GM23338 (cell line): ENCODE measurements around the gene NSG1. TPM values are rescaled to one million over a fixed set of nuclear protein-coding genes. Genes with fewer than 3 reads are reported as not detected.

Experiments used
- ATAC-seq: fragments of 200-7000 bp; cut with Tn5 transposase; 3 replicates; pipeline ENCODE4 v1.9.1; 2020
- DNase-seq: peaks from one replicate; pipeline ENCODE4 v3.0.0-alpha.2; 2015; ENCODE audit warnings: low spot score
- H2AFZ ChIP-seq: fragments of 200-600 bp; sonication (generic); 2 replicates; pipeline ENCODE4 v1.8.0; 2016; ENCODE audit warnings: antibody characterized with exemption, mild to moderate bottlenecking, moderate library complexity
- H3F3A ChIP-seq: fragments of 200-600 bp; sonication (generic); replicated peaks from 2 replicates; pipeline ENCODE4 v1.8.0; 2017; ENCODE audit warnings: antibody characterized with exemption, mixed run types, low read depth
- H3K27ac ChIP-seq: fragments of 200-600 bp; sonication (generic); 2 replicates; pipeline ENCODE4 v1.6.1; 2016; ENCODE audit warnings: low read depth
- H3K27me3 ChIP-seq: fragments of 200-600 bp; sonication (generic); 2 replicates; pipeline ENCODE4 v1.8.0; 2016; ENCODE audit warnings: mild to moderate bottlenecking, mixed run types, moderate library complexity; ENCODE audit not compliant: insufficient read depth
- H3K36me3 ChIP-seq: fragments of 200-600 bp; sonication (generic); 2 replicates; pipeline ENCODE4 v1.8.0; 2016; ENCODE audit warnings: mild to moderate bottlenecking; ENCODE audit not compliant: insufficient read depth
- H3K4me1 ChIP-seq: fragments of 200-600 bp; sonication (generic); 2 replicates; pipeline ENCODE4 v1.8.0; 2016; ENCODE audit warnings: mild to moderate bottlenecking, moderate library complexity; ENCODE audit not compliant: insufficient read depth
- H3K4me2 ChIP-seq: fragments of 200-600 bp; sonication (generic); 2 replicates; pipeline ENCODE4 v1.7.1; 2017; ENCODE audit warnings: mixed run types
- H3K4me3 ChIP-seq: fragments of 200-600 bp; sonication (generic); 2 replicates; pipeline ENCODE4 v1.6.1; 2016; ENCODE audit warnings: mixed run types
- H3K79me2 ChIP-seq: fragments of 200-600 bp; sonication (generic); replicated peaks from 2 replicates; pipeline ENCODE4 v1.8.0; 2017; ENCODE audit warnings: mild to moderate bottlenecking; ENCODE audit not compliant: insufficient read depth
- H3K9me2 ChIP-seq: fragments of 200-600 bp; sonication (generic); 2 replicates; pipeline ENCODE4 v1.8.0; 2017; ENCODE audit not compliant: insufficient read depth
- H4K20me1 ChIP-seq: fragments of 200-600 bp; sonication (generic); replicated peaks from 2 replicates; pipeline ENCODE4 v1.8.0; 2017; ENCODE audit warnings: mild to moderate bottlenecking; ENCODE audit not compliant: insufficient read depth
- H3K27ac Mint-ChIP-seq: 2 replicates; pipeline ENCODE4 v1.8.0; 2020; ENCODE audit warnings: inconsistent platforms, mild to moderate bottlenecking, moderate library complexity, mixed read lengths
- H3K27me3 Mint-ChIP-seq: 3 replicates; pipeline ENCODE4 v1.8.0; 2022; ENCODE audit warnings: low read depth, mild to moderate bottlenecking, moderate library complexity, mixed read lengths, inconsistent platforms; ENCODE audit not compliant: insufficient read depth, poor library complexity
- H3K36me3 Mint-ChIP-seq: 3 replicates; pipeline ENCODE4 v1.8.0; 2021; ENCODE audit warnings: low read depth, mild to moderate bottlenecking, inconsistent platforms, moderate library complexity, mixed read lengths
- H3K4me1 Mint-ChIP-seq: 3 replicates; pipeline ENCODE4 v1.8.0; 2020; ENCODE audit warnings: mild to moderate bottlenecking, inconsistent platforms, mixed read lengths
- H3K4me3 Mint-ChIP-seq: 3 replicates; pipeline ENCODE4 v1.8.0; 2021; ENCODE audit warnings: moderate library complexity, mild to moderate bottlenecking, inconsistent platforms, mixed read lengths
- H3K9me3 Mint-ChIP-seq: 3 replicates; pipeline ENCODE4 v1.8.0; 2020; ENCODE audit warnings: moderate library complexity, mild to moderate bottlenecking, inconsistent platforms, mixed read lengths
- CREB1 ChIP-seq: fragments of 250-450 bp; sonication (Bioruptor Pico); IDR thresholded peaks from 2 replicates; pipeline ENCODE4 v1.5.0; 2020; ENCODE audit warnings: low read depth, mild to moderate bottlenecking, moderate library complexity
- EZH2 ChIP-seq: fragments of 200-600 bp; sonication (generic); IDR thresholded peaks from one replicate; pipeline ENCODE4 v1.8.0; 2017; ENCODE audit warnings: antibody characterized with exemption, mild to moderate bottlenecking, low read depth; ENCODE audit not compliant: unreplicated experiment
- EZH2phosphoT487 ChIP-seq: fragments of 200-600 bp; sonication (generic); IDR thresholded peaks from one replicate; pipeline ENCODE4 v1.8.1; 2018; ENCODE audit warnings: antibody characterized with exemption; ENCODE audit not compliant: unreplicated experiment
- JUNB ChIP-seq: IDR thresholded peaks from one replicate; pipeline ENCODE4 v1.6.1; 2016; ENCODE audit warnings: antibody characterized with exemption; ENCODE audit not compliant: unreplicated experiment
- NANOG ChIP-seq: IDR thresholded peaks from 2 replicates; pipeline ENCODE4 v1.6.1; 2016; ENCODE audit warnings: antibody characterized with exemption, borderline replicate concordance
- POLR2AphosphoS5 ChIP-seq: IDR thresholded peaks from 2 replicates; pipeline ENCODE4 v1.6.1; 2016; ENCODE audit warnings: antibody characterized with exemption, low read depth
- STAT1 ChIP-seq: IDR thresholded peaks from one replicate; pipeline ENCODE4 v1.6.1; 2016; ENCODE audit warnings: antibody characterized with exemption; ENCODE audit not compliant: unreplicated experiment
- ZNF114 ChIP-seq: fragments of 250-450 bp; sonication (Bioruptor Pico); IDR thresholded peaks from 2 replicates; pipeline ENCODE4 v1.5.0; 2020; ENCODE audit warnings: mild to moderate bottlenecking, moderate library complexity
- ZNF331 ChIP-seq: fragments of 250-450 bp; sonication (Bioruptor Pico); IDR thresholded peaks from 2 replicates; pipeline ENCODE4 v1.5.0; 2020; ENCODE audit warnings: low read depth, mild to moderate bottlenecking, moderate library complexity
- polyA plus RNA-seq: library from polyadenylated mRNA; unstranded; fragments of >200 nt; fragmentation: Nextera tagmentation; extraction: Ambion mirVana; gene quantifications from 2 replicates; pipeline ENCODE4 v1.2.1, GENCODE V29; 2016
- total RNA-seq: library from RNA; depleted of rRNA; stranded (reverse); fragments of >200 nt; shearing (Covaris generic); gene quantifications from 2 replicates; pipeline ENCODE4 v1.2.3, GENCODE V29; 2014
- TF ChIP-seq, protein P1 (sequence below): IDR thresholded peaks from one replicate; pipeline ENCODE4 v1.6.1; 2018; ENCODE audit warnings: antibody characterized with exemption; ENCODE audit not compliant: unreplicated experiment
- TF ChIP-seq, protein P2 (sequence below): IDR thresholded peaks from 2 replicates; pipeline ENCODE4 v1.6.1; 2016; ENCODE audit warnings: antibody characterized with exemption

The NSG1 gene
- total and polyA plus RNA-seq, 2 experiments from 2014 or later = 17.4 to 34.5 TPM

DNA sequence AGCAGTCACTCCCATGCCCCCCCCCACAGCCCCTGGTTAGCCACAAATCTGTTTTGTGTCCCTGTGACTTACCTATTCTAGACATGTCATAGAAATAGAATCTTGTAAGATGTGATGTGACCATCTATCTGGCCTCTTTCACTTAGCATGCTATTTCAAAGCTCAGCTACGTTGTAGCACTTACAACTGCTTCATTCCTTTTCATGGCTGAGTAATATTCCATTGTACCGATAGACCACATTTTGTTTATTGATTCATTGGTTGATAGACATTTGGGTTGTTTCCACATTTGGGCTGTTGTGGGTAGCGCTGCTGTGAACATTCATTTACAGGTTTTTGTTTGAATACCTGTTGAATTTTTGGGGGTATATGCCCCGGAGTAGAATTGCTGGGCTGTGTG lies 11.5 kb downstream of the NSG1 start (continued):
- TF ChIP-seq, protein P1, sequence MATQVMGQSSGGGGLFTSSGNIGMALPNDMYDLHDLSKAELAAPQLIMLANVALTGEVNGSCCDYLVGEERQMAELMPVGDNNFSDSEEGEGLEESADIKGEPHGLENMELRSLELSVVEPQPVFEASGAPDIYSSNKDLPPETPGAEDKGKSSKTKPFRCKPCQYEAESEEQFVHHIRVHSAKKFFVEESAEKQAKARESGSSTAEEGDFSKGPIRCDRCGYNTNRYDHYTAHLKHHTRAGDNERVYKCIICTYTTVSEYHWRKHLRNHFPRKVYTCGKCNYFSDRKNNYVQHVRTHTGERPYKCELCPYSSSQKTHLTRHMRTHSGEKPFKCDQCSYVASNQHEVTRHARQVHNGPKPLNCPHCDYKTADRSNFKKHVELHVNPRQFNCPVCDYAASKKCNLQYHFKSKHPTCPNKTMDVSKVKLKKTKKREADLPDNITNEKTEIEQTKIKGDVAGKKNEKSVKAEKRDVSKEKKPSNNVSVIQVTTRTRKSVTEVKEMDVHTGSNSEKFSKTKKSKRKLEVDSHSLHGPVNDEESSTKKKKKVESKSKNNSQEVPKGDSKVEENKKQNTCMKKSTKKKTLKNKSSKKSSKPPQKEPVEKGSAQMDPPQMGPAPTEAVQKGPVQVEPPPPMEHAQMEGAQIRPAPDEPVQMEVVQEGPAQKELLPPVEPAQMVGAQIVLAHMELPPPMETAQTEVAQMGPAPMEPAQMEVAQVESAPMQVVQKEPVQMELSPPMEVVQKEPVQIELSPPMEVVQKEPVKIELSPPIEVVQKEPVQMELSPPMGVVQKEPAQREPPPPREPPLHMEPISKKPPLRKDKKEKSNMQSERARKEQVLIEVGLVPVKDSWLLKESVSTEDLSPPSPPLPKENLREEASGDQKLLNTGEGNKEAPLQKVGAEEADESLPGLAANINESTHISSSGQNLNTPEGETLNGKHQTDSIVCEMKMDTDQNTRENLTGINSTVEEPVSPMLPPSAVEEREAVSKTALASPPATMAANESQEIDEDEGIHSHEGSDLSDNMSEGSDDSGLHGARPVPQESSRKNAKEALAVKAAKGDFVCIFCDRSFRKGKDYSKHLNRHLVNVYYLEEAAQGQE = no peak
- TF ChIP-seq NANOG (no peak), ZNF331 (CRISPR knock-in tag) (no peak), POLR2AphosphoS5 (no peak), ZNF114 (CRISPR knock-in tag) (no peak), JUNB (no peak), EZH2 (no peak)
- TF ChIP-seq, protein P2, sequence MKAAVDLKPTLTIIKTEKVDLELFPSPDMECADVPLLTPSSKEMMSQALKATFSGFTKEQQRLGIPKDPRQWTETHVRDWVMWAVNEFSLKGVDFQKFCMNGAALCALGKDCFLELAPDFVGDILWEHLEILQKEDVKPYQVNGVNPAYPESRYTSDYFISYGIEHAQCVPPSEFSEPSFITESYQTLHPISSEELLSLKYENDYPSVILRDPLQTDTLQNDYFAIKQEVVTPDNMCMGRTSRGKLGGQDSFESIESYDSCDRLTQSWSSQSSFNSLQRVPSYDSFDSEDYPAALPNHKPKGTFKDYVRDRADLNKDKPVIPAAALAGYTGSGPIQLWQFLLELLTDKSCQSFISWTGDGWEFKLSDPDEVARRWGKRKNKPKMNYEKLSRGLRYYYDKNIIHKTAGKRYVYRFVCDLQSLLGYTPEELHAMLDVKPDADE = no peak

DNA sequence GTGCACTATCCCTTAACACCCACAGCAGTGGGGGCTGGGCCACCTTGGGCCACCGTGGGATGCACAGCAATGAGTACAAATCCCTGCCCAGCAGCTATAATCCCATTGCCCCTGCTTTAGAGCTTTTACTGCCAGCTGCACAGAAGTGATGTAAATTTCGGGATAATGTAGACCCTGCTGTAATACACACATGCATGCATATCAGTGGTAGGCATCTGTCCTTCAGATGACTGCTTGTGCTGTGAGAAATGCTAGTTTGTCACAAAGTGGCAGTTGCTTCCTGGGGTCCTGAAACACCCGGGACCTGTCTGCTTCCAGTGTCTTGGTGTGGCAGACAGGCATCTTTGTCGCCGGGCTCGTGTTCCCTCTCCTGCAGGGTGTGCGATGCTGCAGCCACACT lies 14.1 kb downstream of the NSG1 start:
- no peak for TF ChIP-seq JUNB
- TF ChIP-seq, protein P2 = no peak
- TF ChIP-seq ZNF114 (CRISPR knock-in tag) = no peak
- TF ChIP-seq EZH2 = no peak
- no peak for TF ChIP-seq EZH2phosphoT487
- TF ChIP-seq STAT1 = no peak
- TF ChIP-seq CREB1 (CRISPR knock-in tag) = no peak
- H3K4me3 ChIP-seq = no peak overlapping the region
- DNase-seq (no peak), ATAC-seq (no peak)
- H3K27me3 ChIP-seq = no peaks in the 10 kb centered on the region
- H3K27me3 Mint-ChIP-seq = peaks cover 23% of the 10 kb centered on the region
- H3K36me3 Mint-ChIP-seq = peaks cover 41% of the 10 kb centered on the region
- no peak overlapping the region for H3K27ac ChIP-seq
- H3K4me3 Mint-ChIP-seq = no peak overlapping the region
- H3K4me2 ChIP-seq = no peak overlapping the region
- no peaks in the 10 kb centered on the region for H3F3A ChIP-seq
- peaks cover 11% of the 10 kb centered on the region for H3K4me1 ChIP-seq
- no peaks in the 10 kb centered on the region for H3K36me3 ChIP-seq
- peaks cover 33% of the 10 kb centered on the region for H3K4me1 Mint-ChIP-seq
- no peak overlapping the region for H3K27ac Mint-ChIP-seq
- H3K9me3 Mint-ChIP-seq = no peaks in the 10 kb centered on the region; the same call in 1 of the 3 replicates
- no peaks in the 10 kb centered on the region for H4K20me1 ChIP-seq
- no peaks in the 10 kb centered on the region for H3K9me2 ChIP-seq
- no peak overlapping the region for H2AFZ ChIP-seq
- 0 out of 2 replicates have a peak, but pooled peaks cover 4% of the 10 kb centered on the region for H3K79me2 ChIP-seq
